Astrocyte of the spinal cord (primary cell): ENCODE results near the gene ASPHD1.
"Not testable (repeated sequence)": the region's sequence is repeated elsewhere in the genome, so short reads cannot be mapped to it uniquely, and the experiment has no call there.

Source experiments
- DNase-seq: peaks from one replicate; pipeline ENCODE4 v3.0.0; 2011; ENCODE audit warnings: low read depth, low spot score
- H3K4me3 ChIP-seq: 2 replicates; pipeline ENCODE4 v1.5.1; 2011; ENCODE audit warnings: low read depth, mild to moderate bottlenecking, low read length, moderate library complexity
- in situ Hi-C: cut with HindIII; loops from 2 replicates; pipeline ENCODE4 v1.10.0; 2017; ENCODE audit warnings: low sequenced_read_pairs
- TF ChIP-seq, protein P1 (sequence below): IDR thresholded peaks from 2 replicates; pipeline ENCODE4 v1.5.1; 2012; ENCODE audit warnings: low read depth, mild to moderate bottlenecking, low read length, inconsistent platforms

The ASPHD1 gene

GRCh38 chr16:29905668-29906067 lies 5.4 kb downstream of the ASPHD1 start:
- DNase-seq: no peak
- H3K4me3 ChIP-seq: no peak overlapping the region
- in situ Hi-C loops: no loop called here
- TF ChIP-seq, protein P1, sequence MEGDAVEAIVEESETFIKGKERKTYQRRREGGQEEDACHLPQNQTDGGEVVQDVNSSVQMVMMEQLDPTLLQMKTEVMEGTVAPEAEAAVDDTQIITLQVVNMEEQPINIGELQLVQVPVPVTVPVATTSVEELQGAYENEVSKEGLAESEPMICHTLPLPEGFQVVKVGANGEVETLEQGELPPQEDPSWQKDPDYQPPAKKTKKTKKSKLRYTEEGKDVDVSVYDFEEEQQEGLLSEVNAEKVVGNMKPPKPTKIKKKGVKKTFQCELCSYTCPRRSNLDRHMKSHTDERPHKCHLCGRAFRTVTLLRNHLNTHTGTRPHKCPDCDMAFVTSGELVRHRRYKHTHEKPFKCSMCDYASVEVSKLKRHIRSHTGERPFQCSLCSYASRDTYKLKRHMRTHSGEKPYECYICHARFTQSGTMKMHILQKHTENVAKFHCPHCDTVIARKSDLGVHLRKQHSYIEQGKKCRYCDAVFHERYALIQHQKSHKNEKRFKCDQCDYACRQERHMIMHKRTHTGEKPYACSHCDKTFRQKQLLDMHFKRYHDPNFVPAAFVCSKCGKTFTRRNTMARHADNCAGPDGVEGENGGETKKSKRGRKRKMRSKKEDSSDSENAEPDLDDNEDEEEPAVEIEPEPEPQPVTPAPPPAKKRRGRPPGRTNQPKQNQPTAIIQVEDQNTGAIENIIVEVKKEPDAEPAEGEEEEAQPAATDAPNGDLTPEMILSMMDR: no peak

DNA sequence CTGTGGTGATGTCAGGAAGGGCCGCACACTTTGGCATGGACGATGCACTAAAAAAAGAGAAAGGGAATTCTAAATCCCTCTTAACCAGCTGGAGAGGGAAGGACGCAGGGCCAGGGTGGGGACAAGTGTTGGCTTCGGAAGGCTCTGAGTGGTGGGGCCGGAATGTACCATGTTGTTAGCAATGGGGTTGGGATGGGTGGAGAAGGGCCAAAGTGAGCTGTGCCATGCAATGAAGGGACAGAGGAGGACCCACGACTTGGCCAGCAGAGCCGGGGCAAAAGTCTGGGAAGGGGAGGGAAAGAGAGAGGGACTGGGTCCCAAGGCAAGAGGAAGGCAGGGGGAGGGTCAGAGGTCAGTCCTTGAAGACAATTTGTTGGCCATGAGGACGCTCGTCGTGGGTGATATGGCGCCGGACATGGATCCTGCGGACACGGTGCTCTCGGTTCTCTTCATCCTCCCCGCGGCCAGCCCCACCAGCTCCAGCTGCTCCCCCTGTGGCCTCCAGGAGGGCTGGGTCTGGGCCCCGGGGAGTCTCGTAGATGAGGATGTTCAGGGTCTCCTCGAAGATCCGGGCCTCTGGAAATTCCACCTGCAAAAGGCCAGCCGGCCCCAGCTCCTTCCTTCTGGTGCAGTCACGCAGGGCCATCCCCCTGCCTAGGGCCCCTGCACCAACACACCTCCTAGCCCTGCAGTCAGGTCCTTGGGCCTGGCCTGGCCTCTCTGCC lies 6.4 kb downstream of the ASPHD1 start:
- no peak for DNase-seq
- no peak overlapping the region for H3K4me3 ChIP-seq
- in situ Hi-C loops: no loop called here
- TF ChIP-seq, protein P1: no peak

- H3K4me3 ChIP-seq: no peak overlapping the region
- TF ChIP-seq, protein P1: no peak
- in situ Hi-C loops: no loop called here
- DNase-seq: no peak
Measured at GRCh38 chr16:29907973-29908372, 7.7 kb downstream of the ASPHD1 start.

GRCh38 chr16:29908719-29909220 lies 8.5 kb downstream of the ASPHD1 start:
- in situ Hi-C loops: no loop called here
- H3K4me3 ChIP-seq: no peak overlapping the region
- TF ChIP-seq, protein P1: no peak
- no peak for DNase-seq

DNA sequence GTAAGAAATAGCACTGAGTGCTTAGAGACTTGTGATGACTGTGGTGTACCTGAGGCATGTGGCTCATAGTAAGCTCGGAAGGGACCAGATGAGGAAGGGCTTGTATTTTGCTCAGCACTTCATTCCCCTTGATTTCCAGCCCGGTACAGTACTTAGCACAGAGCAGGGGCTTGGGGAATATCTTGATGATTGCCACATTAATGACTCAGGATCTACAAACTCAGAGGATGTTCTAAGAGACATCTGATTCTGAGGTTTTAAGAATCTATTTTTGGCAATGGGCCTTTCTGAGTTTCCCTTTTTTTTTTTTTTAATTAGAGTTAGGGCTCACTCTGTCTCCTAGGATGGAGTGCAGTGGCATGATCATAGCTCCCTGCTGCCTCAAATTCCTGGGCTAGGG lies 9.1 kb downstream of the ASPHD1 start:
- in situ Hi-C loops: no loop called here
- TF ChIP-seq, protein P1: no peak
- H3K4me3 ChIP-seq: no peak overlapping the region
- no peak for DNase-seq

GRCh38 chr16:29909851-29910250 lies 9.6 kb downstream of the ASPHD1 start:
- H3K4me3 ChIP-seq, DNase-seq, in situ Hi-C loops: not testable (repeated sequence)

DNA sequence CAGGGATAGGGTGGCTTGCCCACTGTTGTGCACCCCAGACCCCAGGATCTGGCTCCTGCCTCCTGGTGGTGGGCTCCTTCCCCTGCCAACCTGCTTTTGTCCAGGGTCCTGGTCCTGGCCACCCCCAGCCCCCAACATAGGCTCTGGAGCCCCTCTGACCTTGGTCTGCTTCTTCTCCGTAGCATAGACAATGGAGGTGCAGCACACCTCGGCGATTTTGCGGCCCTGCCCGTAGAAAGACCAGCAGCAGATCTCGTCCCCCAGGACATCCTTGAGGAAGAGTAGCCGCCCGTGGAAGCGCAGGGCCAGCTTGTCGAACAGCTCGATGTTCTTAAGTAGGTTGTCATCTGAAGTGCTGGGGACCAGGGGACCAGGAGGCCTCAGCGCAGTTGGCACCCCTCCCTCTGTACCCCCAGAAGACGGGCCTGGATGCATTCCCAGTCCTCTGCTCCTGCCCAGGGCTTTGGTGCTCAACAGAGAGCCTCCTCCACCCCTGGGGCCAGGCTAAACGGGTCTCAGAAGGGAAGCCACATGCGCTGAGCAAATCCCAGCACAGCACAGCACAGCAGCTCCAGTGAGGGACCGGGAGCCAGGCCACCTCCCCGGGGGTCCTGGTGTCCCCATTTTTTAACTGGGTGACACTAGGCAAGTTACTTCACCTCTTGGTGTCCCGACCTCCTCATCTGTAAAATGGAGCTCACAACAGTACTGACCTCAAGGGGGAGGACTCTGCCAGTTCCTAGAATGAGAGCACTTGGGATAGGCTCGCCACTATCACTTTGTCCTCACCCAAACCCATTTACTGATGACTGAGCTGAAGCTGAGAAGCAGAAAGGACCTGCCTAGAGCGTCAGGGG lies 10.8 kb downstream of the ASPHD1 start:
- TF ChIP-seq, protein P1: no peak
- in situ Hi-C loops: no loop called here
- no peak for DNase-seq
- H3K4me3 ChIP-seq: no peak overlapping the region
